Upper lobe of left lung (tissue), 6 donors: ENCODE measurements around the gene OAT. TPM values are rescaled to one million over a fixed set of nuclear protein-coding genes. Genes with fewer than 3 reads are reported as not detected.

Source experiments
- ATAC-seq, 2 donors: fragments of 200-7000 bp; cut with Tn5 transposase; one replicate each; pipeline ENCODE4 v1.9.1; 2022; ENCODE audit warnings: mild to moderate bottlenecking in 2 of 2, moderate library complexity in 2 of 2; ENCODE audit not compliant: low FRiP score in 2 of 2
- DNase-seq, 2 donors: peaks; one replicate each; pipeline ENCODE4 v3.0.0-alpha.2; 2019 to 2020
- H3K27ac ChIP-seq, 4 donors: fragments of 200-600 bp; sonication (generic); one replicate each; pipeline ENCODE4 v1.5.1; 2016 to 2019
- H3K27me3 ChIP-seq, 4 donors: fragments of 200-600 bp; sonication (generic); one replicate each; pipeline ENCODE4 v1.5.1; 2017 to 2019
- H3K36me3 ChIP-seq, 4 donors: fragments of 200-600 bp; sonication (generic); one replicate each; pipeline ENCODE4 v1.5.1; 2016 to 2019
- H3K4me1 ChIP-seq, 4 donors: fragments of 200-600 bp; sonication (generic); one replicate each; pipeline ENCODE4 v1.5.1; 2018 to 2019
- H3K4me3 ChIP-seq, 4 donors: fragments of 200-600 bp; sonication (generic); one replicate each; pipeline ENCODE4 v1.5.1; 2017 to 2019; ENCODE audit warnings: mild to moderate bottlenecking in 2 of 4, moderate library complexity in 1 of 4
- H3K9me3 ChIP-seq, 4 donors: fragments of 200-600 bp; sonication (generic); one replicate each; pipeline ENCODE4 v1.5.1; 2018 to 2019
- EP300 ChIP-seq, 4 donors: sonication (generic); formaldehyde crosslinking; IDR thresholded peaks; one replicate each; pipeline ENCODE4 v1.5.1; 2017; ENCODE audit warnings: antibody characterized with exemption in 4 of 4, control low read depth in 2 of 4
- POLR2A ChIP-seq, 4 donors: fragments of 450-650 bp; IDR thresholded peaks; one replicate each; pipeline ENCODE4 v1.5.1; 2016 to 2017; ENCODE audit warnings: antibody characterized with exemption in 4 of 4, mild to moderate bottlenecking in 2 of 4
- POLR2AphosphoS5 ChIP-seq, 2 donors: sonication (generic); formaldehyde crosslinking; IDR thresholded peaks; one replicate each; pipeline ENCODE4 v1.5.1; 2017; ENCODE audit warnings: antibody characterized with exemption in 2 of 2
- WGBS, 2 donors: methylation state at CpG; one replicate each; pipeline ENCODE4 v1.1.5; 2017 to 2018; 5-methylcytosine and 5-hydroxymethylcytosine counted together
- total RNA-seq, 6 donors: library from RNA; depleted of rRNA in 4 of 6; stranded (reverse); fragments of >200 nt in 4 of 6; gene quantifications; one replicate each; pipeline versions ENCODE4 v1.1.0 to v1.2.1, GENCODE V29; 2016 to 2021
- TF ChIP-seq, protein P1 (sequence below), 6 experiments: fragments of 450-650 bp in 4 of 6; fragments of 200-600 bp in 2 of 6; sonication (generic) in 2 of 6; IDR thresholded peaks; one replicate each; pipeline ENCODE4 v1.5.1; 2016 to 2019; ENCODE audit warnings: antibody characterized with exemption in 6 of 6
- donor health status: DM: no; HTN: no; CAD: no; lungs with moderate emphysema.
- donor health status: DM: no; HTN: yes; CAD: no; lungs with severe emphysema.

OAT gene
- total RNA-seq, 6 donors from 2014 or later: 21.0 to 82.7 (median 48.0) TPM

DNA sequence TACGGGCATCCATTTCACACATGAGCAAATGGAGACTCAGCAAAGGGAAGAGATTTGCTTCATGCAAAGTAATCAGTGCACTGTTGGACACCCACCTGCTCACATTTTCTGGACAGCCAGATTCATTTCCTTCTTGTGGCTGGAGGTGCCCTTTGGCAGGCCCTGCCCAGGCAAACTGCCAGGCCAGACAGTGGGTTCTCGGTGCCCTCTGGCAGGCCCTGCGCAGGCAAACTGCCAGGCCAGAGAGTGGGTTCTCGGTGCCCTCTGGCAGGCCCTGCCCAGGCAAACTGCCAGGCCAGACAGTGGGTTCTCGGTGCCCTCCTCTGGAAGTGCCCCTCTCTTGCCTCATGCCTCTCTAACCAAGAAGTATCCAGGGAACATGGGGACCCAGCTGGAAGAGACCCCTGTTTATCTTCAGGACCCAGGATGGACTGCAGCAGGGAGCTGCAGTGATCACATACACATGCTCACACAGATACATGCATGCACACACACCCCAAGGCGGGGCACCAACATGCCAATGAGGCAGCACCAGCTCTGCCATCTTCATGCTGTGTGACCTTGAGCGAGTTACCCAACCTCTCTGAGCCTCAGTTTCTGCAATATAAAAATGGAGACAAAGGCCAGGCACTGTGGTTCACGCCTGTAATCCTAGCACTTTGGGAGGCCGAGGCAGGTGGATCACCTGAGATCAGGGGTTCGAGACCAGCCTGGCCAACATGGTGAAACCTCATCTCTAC, 67.1 kb downstream of the OAT start:
- no peaks in the 10 kb centered on the region for H3K27me3 ChIP-seq
- WGBS, 2 donors: 77 to 78% methylated on average over 8 to 9 of the region's 10 CpGs
- peaks cover 0 to 9% (median 8%) of the 10 kb centered on the region in 4 donors for H3K4me1 ChIP-seq
- DNase-seq (peak in 1 of 2 donors; percentile 12), ATAC-seq (no peak)
- H3K9me3 ChIP-seq: no peaks in the 10 kb centered on the region
- no peak overlapping the region for H3K27ac ChIP-seq
- H3K4me3 ChIP-seq: no peak overlapping the region
- H3K36me3 ChIP-seq: no peaks in the 10 kb centered on the region
- TF ChIP-seq POLR2A (IDR thresholded peaks at IDR 0.05) (no peak), EP300 (IDR thresholded peaks at IDR 0.05) (no peak), POLR2AphosphoS5 (IDR thresholded peaks at IDR 0.05) (no peak)
- TF ChIP-seq, protein P1, sequence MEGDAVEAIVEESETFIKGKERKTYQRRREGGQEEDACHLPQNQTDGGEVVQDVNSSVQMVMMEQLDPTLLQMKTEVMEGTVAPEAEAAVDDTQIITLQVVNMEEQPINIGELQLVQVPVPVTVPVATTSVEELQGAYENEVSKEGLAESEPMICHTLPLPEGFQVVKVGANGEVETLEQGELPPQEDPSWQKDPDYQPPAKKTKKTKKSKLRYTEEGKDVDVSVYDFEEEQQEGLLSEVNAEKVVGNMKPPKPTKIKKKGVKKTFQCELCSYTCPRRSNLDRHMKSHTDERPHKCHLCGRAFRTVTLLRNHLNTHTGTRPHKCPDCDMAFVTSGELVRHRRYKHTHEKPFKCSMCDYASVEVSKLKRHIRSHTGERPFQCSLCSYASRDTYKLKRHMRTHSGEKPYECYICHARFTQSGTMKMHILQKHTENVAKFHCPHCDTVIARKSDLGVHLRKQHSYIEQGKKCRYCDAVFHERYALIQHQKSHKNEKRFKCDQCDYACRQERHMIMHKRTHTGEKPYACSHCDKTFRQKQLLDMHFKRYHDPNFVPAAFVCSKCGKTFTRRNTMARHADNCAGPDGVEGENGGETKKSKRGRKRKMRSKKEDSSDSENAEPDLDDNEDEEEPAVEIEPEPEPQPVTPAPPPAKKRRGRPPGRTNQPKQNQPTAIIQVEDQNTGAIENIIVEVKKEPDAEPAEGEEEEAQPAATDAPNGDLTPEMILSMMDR (IDR thresholded peaks at IDR 0.05): no peak

DNA sequence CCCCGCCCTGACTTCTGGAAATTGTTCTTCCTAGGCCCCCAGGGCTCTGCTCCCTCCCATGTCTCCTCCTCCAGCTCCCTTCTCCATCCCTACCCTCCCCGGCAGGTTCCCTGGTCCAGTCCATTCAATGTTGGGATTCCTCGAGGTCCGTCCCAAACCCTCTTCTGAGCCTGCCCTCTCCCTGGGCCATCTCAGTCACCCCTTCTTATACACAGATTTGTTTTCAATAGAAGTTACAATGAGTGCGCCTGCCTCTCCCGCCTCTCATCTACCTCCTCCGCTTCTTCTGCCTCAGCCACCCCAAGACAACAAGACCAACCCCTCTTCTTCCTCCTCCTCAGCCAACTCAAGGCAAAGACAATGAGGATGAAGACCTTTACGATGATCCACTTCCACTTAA, 67.9 kb downstream of the OAT start:
- Histone ChIP-seq H3K9me3 (no peaks in the 10 kb centered on the region), H3K27ac (no peak overlapping the region), H3K4me3 (no peak overlapping the region), H3K36me3 (no peaks in the 10 kb centered on the region), H3K27me3 (no peaks in the 10 kb centered on the region), H3K4me1 (peaks cover 0 to 9% (median 8%) of the 10 kb centered on the region in 4 donors)
- TF ChIP-seq, protein P1 (IDR thresholded peaks at IDR 0.05): no peak
- no peak for TF ChIP-seq POLR2AphosphoS5 (IDR thresholded peaks at IDR 0.05)
- no peak for TF ChIP-seq POLR2A (IDR thresholded peaks at IDR 0.05)
- TF ChIP-seq EP300 (IDR thresholded peaks at IDR 0.05): no peak
- DNase-seq: peak in 1 of 2 donors; percentile 14
- ATAC-seq: no peak
- WGBS, 2 donors: 94 to 96% methylated on average over 8 of the region's 8 CpGs

DNA sequence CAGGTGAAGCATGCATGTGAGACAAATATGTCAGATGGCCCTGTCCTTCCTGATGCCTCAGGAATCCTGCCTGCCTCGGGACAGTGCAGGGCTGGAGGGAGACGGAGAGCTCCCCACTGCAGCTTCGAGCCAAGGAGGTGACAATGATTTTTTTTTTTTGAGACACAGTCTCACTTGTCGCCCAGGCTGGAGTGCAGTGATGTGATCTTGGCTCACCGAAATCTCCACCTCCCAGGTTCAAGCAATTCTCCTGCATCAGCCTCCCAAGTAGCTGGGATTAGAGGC, 68.8 kb downstream of the OAT start:
- Histone ChIP-seq H3K27me3 (no peaks in the 10 kb centered on the region), H3K27ac (no peak overlapping the region), H3K9me3 (no peaks in the 10 kb centered on the region), H3K4me1 (peaks cover 0 to 6% (median 4%) of the 10 kb centered on the region in 4 donors), H3K36me3 (no peaks in the 10 kb centered on the region), H3K4me3 (no peak overlapping the region)
- ATAC-seq (no peak), DNase-seq (no peak)
- no peak for TF ChIP-seq POLR2AphosphoS5 (IDR thresholded peaks at IDR 0.05)
- no peak for TF ChIP-seq EP300 (IDR thresholded peaks at IDR 0.05)
- TF ChIP-seq, protein P1 (IDR thresholded peaks at IDR 0.05): no peak
- TF ChIP-seq POLR2A (IDR thresholded peaks at IDR 0.05): no peak
- 75 to 78% methylated on average over 5 of the region's 5 CpGs for WGBS, 2 donors

DNA sequence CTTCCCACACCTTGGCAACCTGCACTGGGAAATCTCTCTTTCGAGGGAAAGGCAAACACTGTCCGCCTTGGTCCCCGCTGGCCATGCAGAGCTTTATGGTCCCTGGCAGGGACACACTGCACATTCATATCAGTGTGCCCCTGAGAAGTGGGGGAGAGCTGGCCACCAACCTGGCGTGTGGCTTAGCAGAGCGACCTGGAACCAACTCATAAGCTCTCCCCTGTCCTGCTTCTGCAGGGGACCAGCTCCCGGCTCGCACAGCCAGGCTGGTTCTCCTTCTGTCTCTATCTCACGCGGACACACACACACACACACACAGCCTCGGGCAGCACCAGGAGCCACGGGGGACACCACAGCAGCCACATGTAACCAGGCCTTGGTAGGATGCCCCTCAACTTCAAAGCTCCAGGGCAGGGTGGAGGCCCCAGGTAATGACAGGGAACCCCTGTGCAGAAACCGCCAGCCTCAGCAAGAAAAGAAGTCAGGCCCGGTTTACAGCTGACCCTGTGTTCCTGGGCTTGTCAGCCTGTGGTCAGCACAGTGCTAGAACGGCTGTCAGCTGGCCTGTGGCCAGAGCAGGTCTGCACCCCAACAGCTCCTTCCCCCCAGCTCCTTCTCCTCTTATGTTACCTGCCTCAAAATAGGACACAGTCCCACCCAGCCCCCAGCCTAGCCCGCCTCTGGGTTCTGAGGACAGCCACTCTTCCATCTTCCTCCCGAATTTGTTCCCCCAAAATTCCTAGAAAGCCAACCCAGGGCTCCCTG, 69.3 kb downstream of the OAT start:
- DNase-seq (peak in 1 of 2 donors; percentile 6), ATAC-seq (no peak)
- no peak overlapping the region for H3K27ac ChIP-seq
- WGBS, 2 donors: 84 to 88% methylated on average over 10 to 16 of the region's 16 CpGs
- no peaks in the 10 kb centered on the region for H3K9me3 ChIP-seq
- H3K27me3 ChIP-seq: no peaks in the 10 kb centered on the region
- H3K36me3 ChIP-seq: no peaks in the 10 kb centered on the region
- H3K4me1 ChIP-seq: peaks cover 0 to under 1% (median 0%) of the 10 kb centered on the region in 4 donors
- no peak for TF ChIP-seq POLR2A (IDR thresholded peaks at IDR 0.05)
- TF ChIP-seq EP300 (IDR thresholded peaks at IDR 0.05): no peak
- TF ChIP-seq POLR2AphosphoS5 (IDR thresholded peaks at IDR 0.05): no peak
- no peak overlapping the region for H3K4me3 ChIP-seq

DNA sequence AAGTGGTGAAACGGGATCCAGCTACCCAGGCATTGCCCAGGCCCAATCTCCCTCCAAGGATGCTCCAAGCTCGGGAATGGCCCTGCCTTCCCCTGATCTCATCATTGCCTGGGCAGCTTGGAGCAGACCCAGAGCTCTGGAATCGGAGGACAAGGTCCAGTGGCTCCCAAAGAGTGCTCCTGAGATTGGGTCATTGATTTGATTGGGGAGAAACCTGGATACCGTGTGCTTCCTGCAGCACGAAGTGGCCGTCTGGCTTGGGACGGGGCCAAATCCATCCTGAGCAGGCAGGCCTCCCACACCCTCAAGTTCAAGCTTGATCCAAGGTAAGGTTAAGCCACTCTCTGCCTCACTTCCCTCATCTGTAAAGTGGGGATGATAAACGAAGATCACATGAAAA, 69.9 kb downstream of the OAT start:
- peak in 1 of 2 donors; percentile 6 for DNase-seq
- 84 to 90% methylated on average over 7 to 8 of the region's 8 CpGs for WGBS, 2 donors
- no peak for ATAC-seq

More for the DNA sequence above, 69.9 kb downstream of the OAT start:
- Histone ChIP-seq H3K36me3 (no peaks in the 10 kb centered on the region), H3K9me3 (no peaks in the 10 kb centered on the region), H3K27ac (no peak overlapping the region), H3K27me3 (no peaks in the 10 kb centered on the region), H3K4me3 (no peak overlapping the region), H3K4me1 (no peaks in the 10 kb centered on the region)
- TF ChIP-seq EP300 (IDR thresholded peaks at IDR 0.05): no peak
